ENCODE results near the gene COA8.
"Not testable (repeated sequence)": the region's sequence is repeated elsewhere in the genome, so short reads cannot be mapped to it uniquely, and the experiment has no call there.

Gene COA8

GRCh38 chr14:103576371-103577024 lies 13.7 kb downstream of the COA8 start:
- peak; percentile 75 for DNase-seq

- DNase-seq: no peak
These were observed 15.8 kb downstream of the COA8 start for GRCh38 chr14:103578401-103579075.

- DNase-seq: no peak
These were observed 18.4 kb downstream of the COA8 start for GRCh38 chr14:103581206-103581605.

GRCh38 chr14:103581954-103582703 lies 19.4 kb downstream of the COA8 start:
- DNase-seq: no peak

- DNase-seq: no peak
These were observed 21.7 kb downstream of the COA8 start for GRCh38 chr14:103584326-103584915.

- DNase-seq: no peak
These were observed 30.8 kb downstream of the COA8 start for GRCh38 chr14:103593577-103593976.

- peak; percentile 91 for DNase-seq
These were observed 31.5 kb downstream of the COA8 start for GRCh38 chr14:103594265-103594664.

GRCh38 chr14:103597623-103598377 lies 35.0 kb downstream of the COA8 start:
- DNase-seq: peak; percentile 39

- no peak for DNase-seq
These were observed 37.7 kb downstream of the COA8 start for GRCh38 chr14:103600503-103600902.

GRCh38 chr14:103604620-103605019 lies 41.9 kb downstream of the COA8 start:
- no peak for DNase-seq

- DNase-seq: peak; percentile 96
These were observed 44.4 kb downstream of the COA8 start for GRCh38 chr14:103606963-103607668.

- peak; percentile 37 for DNase-seq
These were observed 45.1 kb downstream of the COA8 start for GRCh38 chr14:103607822-103608221.

- not testable (repeated sequence) for DNase-seq
These were observed 46.3 kb downstream of the COA8 start for GRCh38 chr14:103609081-103609480.

GRCh38 chr14:103611215-103611614 lies 48.5 kb downstream of the COA8 start:
- DNase-seq: no peak

- DNase-seq: peak; percentile 37
These were observed 50.8 kb downstream of the COA8 start for GRCh38 chr14:103613517-103613916.

GRCh38 chr14:103616635-103617300 lies 54.0 kb downstream of the COA8 start:
- no peak for DNase-seq

GRCh38 chr14:103619057-103619456 lies 56.3 kb downstream of the COA8 start:
- DNase-seq: no peak

- DNase-seq: no peak
These were observed 59.1 kb downstream of the COA8 start for GRCh38 chr14:103621860-103622259.

GRCh38 chr14:103623308-103623707 lies 60.5 kb downstream of the COA8 start:
- no peak for DNase-seq

- DNase-seq: no peak
These were observed 61.2 kb downstream of the COA8 start for GRCh38 chr14:103623883-103624482.

- peak; percentile 23 for DNase-seq
These were observed 62.1 kb downstream of the COA8 start for GRCh38 chr14:103624860-103625259.

Measured in NCI-H69 (cell line).